Hepatocyte (in vitro differentiated cells): Measurements from ENCODE around the gene LGI4. TPM values are rescaled to one million over a fixed set of nuclear protein-coding genes. Genes with fewer than 3 reads are reported as not detected.

Experiments
- DNase-seq: peaks from one replicate; pipeline ENCODE4 v3.0.0-alpha.2; 2016; ENCODE audit warnings: low spot score
- H2AFZ ChIP-seq: fragments of 200-600 bp; sonication (generic); 2 replicates; pipeline ENCODE4 v1.6.0; 2016; ENCODE audit warnings: antibody characterized with exemption, mild to moderate bottlenecking
- H3K27ac ChIP-seq: fragments of 200-600 bp; sonication (generic); 2 replicates; pipeline ENCODE4 v1.5.1; 2016; ENCODE audit warnings: mild to moderate bottlenecking
- H3K27me3 ChIP-seq: fragments of 200-600 bp; sonication (generic); 2 replicates; pipeline ENCODE4 v1.6.1; 2016
- H3K36me3 ChIP-seq: fragments of 200-600 bp; sonication (generic); replicated peaks from 2 replicates; pipeline ENCODE4 v1.5.1; 2016; ENCODE audit warnings: low read depth; ENCODE audit not compliant: insufficient read depth
- H3K4me1 ChIP-seq: fragments of 200-600 bp; sonication (generic); 2 replicates; pipeline ENCODE4 v1.5.1; 2016; ENCODE audit warnings: mild to moderate bottlenecking, moderate library complexity; ENCODE audit not compliant: insufficient read depth
- H3K4me2 ChIP-seq: fragments of 200-600 bp; sonication (generic); 2 replicates; pipeline ENCODE4 v1.6.0; 2016
- H3K4me3 ChIP-seq: fragments of 200-600 bp; sonication (generic); 2 replicates; pipeline ENCODE4 v1.5.1; 2016; ENCODE audit warnings: mild to moderate bottlenecking
- H3K79me2 ChIP-seq: fragments of 200-600 bp; sonication (generic); 2 replicates; pipeline ENCODE4 v1.6.0; 2017; ENCODE audit warnings: mild to moderate bottlenecking
- H3K9me2 ChIP-seq: fragments of 200-600 bp; sonication (generic); replicated peaks from 2 replicates; pipeline ENCODE4 v1.6.0; 2017; ENCODE audit warnings: mild to moderate bottlenecking; ENCODE audit not compliant: insufficient read depth
- H3K9me3 ChIP-seq: fragments of 200-600 bp; sonication (generic); 2 replicates; pipeline ENCODE4 v1.5.1; 2016; ENCODE audit warnings: low read depth, mild to moderate bottlenecking
- H4K20me1 ChIP-seq: fragments of 200-600 bp; sonication (generic); 2 replicates; pipeline ENCODE4 v1.6.0; 2016; ENCODE audit warnings: mild to moderate bottlenecking; ENCODE audit not compliant: insufficient read depth, poor library complexity, severe bottlenecking
- CTCF ChIP-seq: fragments of 200-600 bp; sonication (generic); IDR thresholded peaks from 2 replicates; pipeline ENCODE4 v1.5.1; 2016; ENCODE audit warnings: antibody characterized with exemption, mild to moderate bottlenecking; ENCODE audit not compliant: poor library complexity
- EZH2 ChIP-seq: fragments of 200-600 bp; sonication (generic); IDR thresholded peaks from 2 replicates; pipeline ENCODE4 v1.6.1; 2016; ENCODE audit warnings: antibody characterized with exemption, mild to moderate bottlenecking, borderline replicate concordance
- EZH2phosphoT487 ChIP-seq: fragments of 200-600 bp; sonication (generic); IDR thresholded peaks from one replicate; pipeline ENCODE4 v1.6.1; 2018; ENCODE audit warnings: antibody characterized with exemption, mild to moderate bottlenecking, low read depth, moderate library complexity; ENCODE audit not compliant: unreplicated experiment, severe bottlenecking
- WGBS: methylation state at CpG from one replicate; pipeline ENCODE4 v1.1.6; 2016; ENCODE audit warnings: low lambda C conversion rate; ENCODE audit errors: missing lambda C conversion rate; 5-methylcytosine and 5-hydroxymethylcytosine counted together
- polyA plus RNA-seq: library from polyadenylated mRNA; unstranded; fragments of >200 nt; fragmentation: Nextera tagmentation; extraction: Ambion mirVana; gene quantifications from 2 replicates; pipeline ENCODE4 v1.2.1, GENCODE V29; 2016
- total RNA-seq: library from RNA; depleted of rRNA; stranded (reverse); fragments of >200 nt; gene quantifications from 2 replicates; pipeline ENCODE4 v1.2.3, GENCODE V29; 2014

Gene LGI4
- total and polyA plus RNA-seq, 2 experiments from 2014 or later, result 5.2 to 6.3 TPM

GRCh38 chr19:35123573-35123972, 11.3 kb downstream of the LGI4 start:
- DNase-seq, result no peak
- Histone ChIP-seq H3K4me2 (peak overlapping the region; percentile 71), H3K9me3 (no peaks in the 10 kb centered on the region), H3K79me2 (no peaks in the 10 kb centered on the region), H3K27ac (no peak overlapping the region), H3K36me3 (no peaks in the 10 kb centered on the region), H3K4me1 (peaks cover 18% of the 10 kb centered on the region), H4K20me1 (no peaks in the 10 kb centered on the region), H2AFZ (no peak overlapping the region), H3K4me3 (no peak overlapping the region), H3K9me2 (no peaks in the 10 kb centered on the region), H3K27me3 (no peaks in the 10 kb centered on the region)
- 97% methylated on average over 5 of the region's 5 CpGs for WGBS
- TF ChIP-seq EZH2phosphoT487 (no peak), CTCF (no peak), EZH2 (no peak)

- H3K4me3 ChIP-seq, result no peak overlapping the region
- no peak for DNase-seq
- H3K27me3 ChIP-seq, result no peaks in the 10 kb centered on the region
- no peak overlapping the region for H2AFZ ChIP-seq
- no peaks in the 10 kb centered on the region for H3K79me2 ChIP-seq
- no peaks in the 10 kb centered on the region for H3K9me2 ChIP-seq
- no peaks in the 10 kb centered on the region for H3K36me3 ChIP-seq
- H3K27ac ChIP-seq, result no peak overlapping the region
- no peaks in the 10 kb centered on the region for H4K20me1 ChIP-seq
- WGBS, result 79% methylated on average over 17 of the region's 19 CpGs
- no peak for TF ChIP-seq CTCF
- peaks cover 18% of the 10 kb centered on the region for H3K4me1 ChIP-seq
- H3K4me2 ChIP-seq, result no peak overlapping the region
- H3K9me3 ChIP-seq, result no peaks in the 10 kb centered on the region
These were observed 11.9 kb downstream of the LGI4 start for GRCh38 chr19:35122687-35123551.

- 91% methylated on average over 7 of the region's 7 CpGs for WGBS
- peaks cover 14% of the 10 kb centered on the region for H3K79me2 ChIP-seq
- peaks cover 18% of the 10 kb centered on the region for H3K4me1 ChIP-seq
- peak overlapping the region; percentile 75 for H3K4me2 ChIP-seq
- H3K36me3 ChIP-seq, result no peaks in the 10 kb centered on the region
- TF ChIP-seq CTCF (no peak), EZH2 (no peak), EZH2phosphoT487 (no peak)
- H3K27me3 ChIP-seq, result no peaks in the 10 kb centered on the region
- H3K9me3 ChIP-seq, result no peaks in the 10 kb centered on the region
- H3K9me2 ChIP-seq, result no peaks in the 10 kb centered on the region
- peak overlapping the region; percentile 65 for H3K27ac ChIP-seq
- no peak overlapping the region for H3K4me3 ChIP-seq
- H4K20me1 ChIP-seq, result no peaks in the 10 kb centered on the region
- DNase-seq, result no peak
- H2AFZ ChIP-seq, result no peak overlapping the region
These were observed 14.0 kb downstream of the LGI4 start for GRCh38 chr19:35120898-35121297.
